Sciatic nerve (tissue), 2 donors: ENCODE data around the gene BNIP3. TPM values are rescaled to one million over a fixed set of nuclear protein-coding genes. Genes with fewer than 3 reads are reported as not detected.
A peak's percentile ranks its signal among the peaks of the same experiment; 100 is the strongest.

Experiments
- ATAC-seq: fragments of 200-7000 bp; cut with Tn5 transposase; one replicate; pipeline ENCODE4 v1.9.1; 2020; ENCODE audit warnings: mild to moderate bottlenecking, moderate library complexity
- DNase-seq: peaks from one replicate; pipeline ENCODE4 v3.0.0-alpha.2; 2020; ENCODE audit warnings: low spot score
- intact Hi-C: fragments of 100-400 bp; cut with DNase I; formaldehyde crosslinking; loops from one replicate; pipeline ENCODE4 v1.14.2; 2022
- total RNA-seq: library from RNA; stranded (reverse); fragmentation: NEBNext Ultra II Directional; extraction: Animal tissue kit (Norgen Biotek cat#: 25700); gene quantifications from one replicate; pipeline ENCODE4 v1.2.1, GENCODE V29; 2021
- donor health status: DM: no; HTN: no; CAD: no.
- donor health status: DM: no; HTN: no; CAD: no.

The BNIP3 gene, protein sequence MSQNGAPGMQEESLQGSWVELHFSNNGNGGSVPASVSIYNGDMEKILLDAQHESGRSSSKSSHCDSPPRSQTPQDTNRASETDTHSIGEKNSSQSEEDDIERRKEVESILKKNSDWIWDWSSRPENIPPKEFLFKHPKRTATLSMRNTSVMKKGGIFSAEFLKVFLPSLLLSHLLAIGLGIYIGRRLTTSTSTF
- total RNA-seq, result 37.9 TPM

DNA sequence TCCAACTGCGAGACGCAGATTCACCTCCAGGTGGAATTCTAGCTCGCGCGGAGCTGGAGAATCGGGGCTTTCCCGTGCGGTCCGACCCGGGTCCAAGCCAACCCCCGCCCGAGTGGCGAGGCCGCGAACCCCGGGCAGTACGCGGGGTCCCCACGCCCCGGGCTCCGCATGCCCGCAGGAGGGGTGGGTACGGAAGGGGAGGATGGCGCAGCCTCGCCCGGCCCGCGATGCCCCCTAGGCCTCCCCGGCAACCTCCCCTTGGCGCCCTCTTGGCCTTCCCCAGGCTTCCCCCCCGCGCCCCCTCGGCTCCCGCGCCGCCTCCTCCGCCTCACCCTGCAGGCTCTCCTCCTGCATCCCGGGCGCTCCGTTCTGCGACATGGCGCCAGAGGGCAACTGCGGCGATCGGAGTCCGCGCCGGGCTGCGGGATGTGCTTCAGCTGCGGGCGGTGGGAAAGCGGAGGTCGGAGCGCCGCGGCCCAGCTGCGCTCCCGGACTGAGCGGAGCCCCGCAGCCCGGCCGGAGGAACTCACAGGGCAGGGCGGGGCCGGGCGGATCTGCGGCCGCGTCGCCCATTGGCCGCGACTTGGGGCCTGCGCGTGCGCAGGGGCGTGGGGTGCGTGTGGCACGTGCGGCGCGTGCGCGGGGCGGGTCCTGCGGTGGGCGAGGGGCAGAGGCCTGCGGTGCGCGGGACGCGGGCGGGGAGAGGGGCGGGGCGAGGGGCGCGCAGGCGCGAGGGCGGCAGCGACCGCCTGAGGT, at the start of gene BNIP3:
Gene BNIP3 (minus strand): TSS at position 495 of the 756 bp plus-strand sequence. CDS start 117 bp downstream, at position 378.
- DNase-seq (peak; percentile 97), ATAC-seq (peak; percentile 98)
- intact Hi-C loops, result no loop called here

DNA sequence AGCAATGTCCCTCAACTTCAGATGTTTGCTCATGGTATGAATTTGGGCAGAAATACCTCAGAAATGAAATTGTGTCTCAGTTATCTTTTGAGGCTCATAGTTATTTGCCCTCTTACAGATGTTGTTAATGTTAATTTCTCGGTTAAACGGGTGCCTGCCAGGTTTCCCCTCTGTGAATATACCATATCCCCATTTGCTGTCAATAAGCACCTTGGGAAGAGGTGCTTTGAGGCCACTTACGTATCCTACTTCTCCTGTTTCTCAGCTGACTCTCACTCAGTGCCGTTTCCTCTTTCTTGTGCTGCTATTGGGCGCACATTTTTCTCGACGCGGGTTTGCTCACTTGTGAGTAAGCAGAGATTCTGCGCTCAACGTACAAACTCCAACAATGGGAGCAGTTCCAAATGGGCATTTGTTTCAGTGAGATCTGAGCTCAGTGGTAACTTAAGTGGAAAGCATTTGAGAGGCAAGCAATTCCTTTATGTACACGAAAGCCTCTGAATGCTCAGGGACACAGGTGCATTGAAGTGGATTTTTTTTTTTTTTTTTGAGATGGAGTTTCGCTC, 49.3 kb upstream of the BNIP3 start:
- intact Hi-C loops, result no loop called here
- ATAC-seq (no peak), DNase-seq (no peak)

DNA sequence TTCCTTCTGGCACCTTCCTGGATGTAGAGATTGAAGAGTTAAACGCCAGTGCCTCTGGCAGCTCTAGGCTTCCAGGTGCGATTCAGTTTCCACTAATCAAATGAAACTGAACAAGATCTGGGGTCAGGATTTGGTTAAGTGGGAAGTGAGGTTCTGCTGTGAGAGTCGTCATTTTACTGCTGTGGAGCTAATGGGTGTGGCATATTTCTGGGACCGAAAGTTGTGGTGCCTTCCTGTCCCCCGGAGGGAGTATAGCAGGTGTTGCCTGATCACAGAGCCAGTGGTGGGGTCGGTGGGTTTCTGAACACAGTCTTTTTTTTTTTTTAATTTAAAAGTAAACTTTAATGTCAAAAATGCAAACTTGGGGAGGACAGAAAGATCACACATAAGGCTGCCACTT, 47.0 kb upstream of the BNIP3 start:
- DNase-seq (no peak), ATAC-seq (no peak)
- intact Hi-C loops, result no loop called here

DNA sequence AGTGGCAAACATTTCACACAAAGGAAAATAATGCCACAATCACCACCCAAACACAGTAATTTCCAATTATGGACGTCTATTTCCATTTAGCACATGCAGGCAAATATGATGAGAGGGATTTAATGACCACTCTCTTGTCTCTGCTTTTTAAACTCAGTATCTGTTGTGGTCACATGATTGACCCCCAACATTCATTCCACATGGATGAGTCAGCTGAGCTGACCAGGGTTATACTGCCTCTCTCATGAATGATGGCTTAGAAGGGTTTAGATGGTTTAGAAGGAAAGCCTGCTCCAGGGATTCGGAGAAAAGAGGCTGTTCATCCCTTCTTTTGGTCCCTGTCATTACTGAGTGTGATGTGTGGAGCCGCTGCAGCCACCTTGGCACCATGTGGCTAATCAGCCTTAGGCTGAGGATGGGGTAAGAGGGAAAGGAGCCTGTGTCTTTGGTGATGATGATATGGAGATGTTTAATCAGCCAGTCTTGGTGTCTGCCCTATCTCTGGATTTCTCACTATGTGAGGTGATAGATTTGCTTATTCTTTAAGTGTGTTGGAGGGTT, 45.8 kb upstream of the BNIP3 start:
- intact Hi-C loops, result no loop called here
- ATAC-seq (no peak), DNase-seq (no peak)

DNA sequence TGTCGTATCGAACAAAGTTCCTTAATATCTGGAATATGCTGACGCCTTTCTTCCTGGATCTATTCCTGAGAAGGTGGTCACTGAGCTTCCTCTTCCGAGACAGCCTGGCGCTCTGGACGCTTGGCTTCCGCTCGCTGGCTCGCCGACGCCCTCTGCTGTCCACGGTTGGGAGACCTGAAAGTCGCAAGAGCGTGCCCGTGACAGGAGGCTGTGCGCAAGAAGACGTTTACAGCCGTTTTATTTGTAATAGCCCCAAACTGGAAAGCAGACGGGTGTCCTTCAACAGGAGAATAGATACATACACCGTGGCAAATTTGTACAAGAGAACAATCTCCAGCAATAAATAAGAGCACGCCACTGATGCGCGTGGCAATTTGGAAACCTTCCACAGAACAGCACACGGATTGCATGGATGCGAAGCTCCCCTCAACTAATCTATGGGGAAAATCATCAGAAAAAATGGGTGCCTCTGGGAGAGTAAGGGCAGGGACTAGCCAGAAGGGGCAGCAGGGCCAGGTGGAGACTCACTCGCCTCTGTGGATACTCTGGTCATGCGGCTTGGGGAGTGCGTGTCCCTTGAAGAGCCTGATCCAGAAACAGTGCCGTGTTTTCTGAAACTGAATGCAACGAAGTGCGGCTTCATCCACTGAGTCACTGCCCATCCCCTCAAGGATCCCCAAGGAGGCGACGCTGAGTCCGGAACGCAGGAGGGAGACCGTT, 41.5 kb upstream of the BNIP3 start:
- ATAC-seq (peak; percentile 92), DNase-seq (peak; percentile 91)
- intact Hi-C loops, result loop anchor here (2.0 kb wide), 1 partner anchor 138 kb away; no protein-coding TSS in a partner anchor

DNA sequence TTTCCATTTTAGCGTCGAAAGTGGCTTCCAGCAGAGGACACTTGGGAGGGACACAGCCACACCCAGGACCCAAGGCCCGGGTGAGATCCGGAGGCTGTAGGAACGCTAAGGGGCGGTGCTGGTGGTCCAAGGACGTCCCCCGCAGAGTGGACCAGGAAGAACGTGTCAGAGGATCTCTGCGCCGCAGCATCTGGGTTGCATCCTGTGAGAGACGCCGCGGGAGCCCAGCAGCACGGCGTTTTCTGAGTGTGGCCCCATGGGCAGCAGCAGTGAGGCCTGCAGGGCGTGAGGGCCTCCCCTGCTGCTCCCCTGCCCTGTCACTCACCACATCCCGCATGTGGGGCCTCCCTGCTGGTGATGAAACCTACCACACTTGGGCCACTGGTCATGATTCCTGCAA, 40.5 kb upstream of the BNIP3 start:
- DNase-seq, result no peak
- intact Hi-C loops, result loop anchor here (2.0 kb wide), 1 partner anchor 137 kb away; no protein-coding TSS in a partner anchor
- no peak for ATAC-seq

DNA sequence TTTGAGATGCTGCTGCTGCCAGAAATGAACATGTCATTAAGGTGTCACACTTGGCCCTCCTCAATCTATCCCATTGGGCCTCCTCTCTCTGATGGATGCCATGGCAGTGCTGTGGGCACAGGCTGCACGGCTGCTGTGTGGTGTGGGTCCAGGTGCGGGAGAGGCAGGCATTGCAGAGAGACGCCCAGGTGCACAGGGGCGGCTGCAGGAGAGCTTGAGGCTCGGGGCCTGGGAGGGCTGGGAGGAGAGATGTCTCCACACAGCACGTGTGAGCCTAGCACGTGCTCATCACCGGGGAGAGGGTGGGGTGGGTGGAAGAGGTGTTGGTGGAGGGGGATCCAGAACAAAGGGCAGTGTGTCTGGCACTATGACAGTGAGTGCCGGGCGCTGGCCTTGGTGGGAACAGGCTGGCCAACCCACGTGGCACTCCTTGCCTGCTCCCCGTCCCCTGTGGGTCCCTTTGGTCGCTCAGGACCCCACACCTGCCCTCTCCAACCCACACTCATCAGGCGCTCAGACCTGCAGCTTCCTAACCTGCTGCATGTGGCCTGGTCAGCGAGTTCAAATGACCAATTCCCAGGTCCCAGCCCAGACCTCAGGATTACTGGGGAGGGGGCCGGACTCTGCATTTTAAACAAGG, 39.9 kb upstream of the BNIP3 start:
- DNase-seq (no peak), ATAC-seq (no peak)
- intact Hi-C loops, result loop anchor here (2.0 kb wide), 1 partner anchor 137 kb away; no protein-coding TSS in a partner anchor

DNA sequence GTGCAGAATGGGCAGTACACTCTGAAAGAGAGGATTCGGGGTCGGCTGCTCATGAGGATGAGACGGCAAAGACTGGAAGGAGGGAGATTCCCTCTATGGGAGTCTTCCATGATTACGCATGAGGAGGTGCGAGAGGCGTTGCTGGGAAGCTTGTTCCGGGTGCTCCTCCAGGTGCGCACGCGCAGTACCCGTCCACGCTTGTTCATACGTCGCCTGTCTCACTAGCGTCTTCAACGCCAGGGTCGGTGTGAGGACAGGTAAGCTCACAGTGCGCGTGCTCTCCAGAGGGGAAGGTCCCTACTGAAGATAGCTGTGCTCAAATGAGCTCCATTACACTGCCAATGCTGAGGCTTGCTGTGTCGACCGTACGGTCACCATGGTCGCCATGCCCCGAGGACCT, 39.3 kb upstream of the BNIP3 start:
- no peak for DNase-seq
- ATAC-seq, result no peak
- intact Hi-C loops, result no loop called here

DNA sequence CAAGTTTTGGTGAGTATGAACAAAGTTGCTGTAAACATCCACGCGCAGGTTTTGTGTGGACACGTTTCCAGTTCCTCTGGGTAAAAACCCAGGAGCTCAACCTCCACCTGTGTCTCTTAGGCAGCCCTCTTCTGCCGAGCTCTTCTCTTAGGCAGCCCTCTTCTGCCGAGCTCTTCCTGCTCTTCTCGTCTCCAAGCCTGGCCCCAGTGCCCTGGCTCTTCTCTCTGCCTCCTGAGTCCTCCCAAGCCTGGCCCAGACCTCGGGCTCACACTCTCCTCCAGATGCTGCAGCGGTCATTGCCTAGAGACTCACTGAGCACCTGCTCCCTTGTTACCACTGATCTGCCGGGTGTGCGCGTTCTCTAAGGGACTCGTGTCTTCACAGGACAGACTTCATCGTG, 38.7 kb upstream of the BNIP3 start:
- DNase-seq, result no peak
- ATAC-seq, result no peak
- intact Hi-C loops, result no loop called here

DNA sequence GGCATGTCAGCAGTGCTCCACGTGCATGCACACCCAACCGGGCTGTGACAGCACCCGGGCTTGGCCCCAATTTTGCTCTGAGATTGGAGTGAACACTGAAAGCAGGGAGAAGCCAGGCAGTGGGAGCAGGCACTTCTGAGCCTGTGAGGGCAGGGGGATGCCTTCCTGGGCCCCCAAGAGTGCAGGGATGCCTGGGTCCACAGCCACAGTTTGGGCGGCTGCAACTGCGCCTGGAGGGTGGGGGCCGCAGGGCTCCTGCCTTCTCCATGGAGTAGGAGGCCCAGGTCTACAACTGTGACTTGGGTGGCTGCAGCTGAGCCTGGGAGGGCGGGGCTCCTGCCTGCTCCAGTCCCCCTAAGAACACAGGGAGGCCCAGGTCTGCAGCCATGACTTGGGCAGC, 37.6 kb upstream of the BNIP3 start:
- ATAC-seq (no peak), DNase-seq (no peak)
- intact Hi-C loops, result no loop called here

DNA sequence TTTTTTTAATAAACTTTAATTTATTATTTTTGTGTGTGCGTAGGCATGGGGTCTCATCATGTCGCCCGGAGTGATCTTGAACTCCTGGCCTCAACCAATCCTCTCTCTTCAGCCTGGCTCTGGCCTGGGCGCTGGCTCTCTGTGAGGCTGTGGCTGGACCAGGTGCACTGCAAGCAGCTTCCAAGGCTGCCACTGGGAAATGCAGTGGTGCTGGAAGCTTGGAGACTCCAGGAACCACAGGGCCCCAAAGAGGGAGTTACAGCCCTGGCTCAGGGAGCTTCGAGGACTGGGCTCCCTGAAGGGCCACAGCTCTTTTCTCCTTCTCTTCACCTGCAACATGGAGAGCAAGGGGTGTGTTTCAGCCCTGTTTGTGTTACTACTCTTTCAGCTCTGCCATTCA, 36.7 kb upstream of the BNIP3 start:
- intact Hi-C loops, result no loop called here
- no peak for ATAC-seq

DNA sequence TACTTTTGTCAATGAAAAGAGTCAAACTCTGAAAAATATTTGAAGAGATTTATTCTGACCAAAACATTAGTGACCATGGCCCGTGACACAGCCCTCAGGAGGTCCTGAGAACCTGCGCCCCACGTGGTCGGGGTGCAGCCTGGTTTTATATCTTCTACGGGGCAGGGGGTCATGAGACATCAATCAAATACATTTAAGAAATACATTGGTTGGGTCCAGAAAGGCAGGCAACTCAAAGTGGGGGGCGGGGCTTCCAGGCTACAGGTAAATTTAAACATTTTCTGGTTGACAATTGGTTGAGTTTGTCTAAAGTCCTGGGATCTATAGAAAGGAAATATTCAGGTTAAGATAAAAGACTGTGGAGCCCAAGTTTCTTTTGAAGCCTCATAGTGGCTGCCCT, 34.8 kb upstream of the BNIP3 start:
- DNase-seq, result no peak
- intact Hi-C loops, result no loop called here
- ATAC-seq, result no peak

More for the DNA sequence above, 36.7 kb upstream of the BNIP3 start:
- DNase-seq, result no peak

DNA sequence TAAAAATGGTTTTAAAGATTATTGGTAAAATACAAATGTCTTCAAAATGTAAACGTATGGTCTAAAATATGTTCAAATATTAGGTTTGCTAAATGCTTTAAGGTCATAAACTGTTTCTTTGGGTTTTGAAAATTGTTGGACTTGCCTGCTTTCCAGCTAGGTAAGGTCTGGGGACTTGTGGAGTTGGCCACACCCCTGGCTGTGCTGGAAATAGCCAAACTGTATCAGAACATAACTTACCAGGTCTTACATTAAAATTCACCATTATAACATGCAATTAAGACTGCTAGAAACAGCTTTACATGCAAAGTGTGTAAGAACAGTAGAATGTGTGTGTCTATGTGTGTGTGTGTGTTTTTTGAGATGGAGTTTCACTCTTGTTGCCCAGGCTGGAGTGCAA, 29.7 kb upstream of the BNIP3 start:
- intact Hi-C loops, result no loop called here
- DNase-seq (no peak), ATAC-seq (no peak)

DNA sequence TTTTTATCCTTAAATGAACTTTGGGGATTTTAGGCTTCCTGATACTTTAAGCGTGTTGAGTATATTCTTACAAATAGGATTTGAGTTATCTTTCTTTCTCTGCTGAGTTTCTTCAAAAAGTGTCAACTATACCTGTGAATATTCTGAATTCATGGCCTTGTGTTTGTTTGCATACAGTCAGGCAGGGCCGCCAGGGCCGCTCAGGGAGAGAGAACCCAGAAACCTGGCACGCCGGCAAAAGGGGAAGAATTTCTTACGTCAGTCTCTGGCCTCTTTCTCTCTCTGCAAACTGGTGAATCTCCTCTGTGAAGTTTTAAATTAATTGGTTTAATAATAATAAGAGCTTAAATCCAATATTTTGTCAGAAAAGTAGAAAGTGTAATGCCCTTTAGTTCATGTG, 29.3 kb upstream of the BNIP3 start:
- intact Hi-C loops, result no loop called here
- no peak for DNase-seq
- ATAC-seq, result no peak

DNA sequence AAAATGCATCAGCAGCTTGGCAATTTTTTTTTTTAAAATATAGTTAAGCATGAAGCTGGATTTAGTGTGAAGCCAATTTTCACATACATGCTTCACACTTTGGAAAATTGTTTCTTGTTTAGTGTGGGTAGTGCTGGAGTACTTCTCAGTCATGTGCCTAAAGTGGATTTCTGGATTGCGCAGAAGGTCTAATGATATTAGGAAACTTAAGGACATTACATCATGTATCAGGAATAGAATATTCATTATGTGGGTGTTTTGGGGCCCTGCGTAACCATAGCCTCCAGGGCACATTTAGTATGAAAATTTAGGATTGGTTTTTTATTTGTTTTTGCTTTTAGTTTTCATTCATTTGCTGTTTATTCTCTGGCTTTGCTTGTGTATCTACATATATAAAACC, 28.8 kb upstream of the BNIP3 start:
- peak; percentile 80 for ATAC-seq

DNA sequence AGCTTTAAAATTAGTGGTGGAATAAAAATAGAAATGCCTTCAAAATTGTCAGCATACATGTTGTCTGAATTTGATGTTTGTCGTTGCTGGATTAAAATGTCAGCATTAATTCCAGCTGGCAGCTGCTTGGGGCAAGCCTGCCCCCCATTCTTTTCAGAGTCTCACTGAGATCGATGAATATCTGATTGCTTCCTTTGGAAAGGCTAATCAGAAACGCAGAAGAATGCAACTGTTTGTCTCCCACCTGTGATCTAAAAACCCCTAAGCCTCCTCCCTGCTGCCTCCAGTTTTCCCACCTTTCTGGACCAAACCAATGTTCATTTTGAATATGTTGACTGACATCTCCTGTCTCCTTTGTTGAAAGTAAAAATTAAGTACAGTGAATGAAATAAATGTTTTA, 27.9 kb upstream of the BNIP3 start:
- intact Hi-C loops, result no loop called here
- ATAC-seq, result no peak
- no peak for DNase-seq

More for the DNA sequence above, 28.8 kb upstream of the BNIP3 start:
- intact Hi-C loops, result no loop called here
- no peak for DNase-seq

DNA sequence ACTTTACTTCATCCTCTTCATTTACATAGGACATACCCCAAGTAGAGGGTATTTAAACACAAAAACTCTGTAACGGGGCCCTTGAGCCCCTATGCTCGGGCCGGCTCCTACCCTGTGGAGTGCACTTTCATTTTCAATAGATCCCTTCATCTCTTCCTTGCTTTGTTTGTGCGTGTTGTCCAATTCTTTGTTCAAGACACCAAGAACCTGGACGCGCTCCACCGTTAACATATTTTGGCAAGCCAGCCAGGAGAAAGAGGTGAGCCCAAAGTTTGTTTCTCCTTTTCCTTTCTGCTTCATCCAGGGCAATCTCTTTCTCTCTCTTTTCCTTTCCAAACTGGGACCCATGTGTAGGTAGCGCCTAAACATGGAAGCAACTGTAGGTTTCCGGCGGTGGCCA, 26.0 kb upstream of the BNIP3 start:
- intact Hi-C loops, result no loop called here
- no peak for DNase-seq
- ATAC-seq, result no peak

DNA sequence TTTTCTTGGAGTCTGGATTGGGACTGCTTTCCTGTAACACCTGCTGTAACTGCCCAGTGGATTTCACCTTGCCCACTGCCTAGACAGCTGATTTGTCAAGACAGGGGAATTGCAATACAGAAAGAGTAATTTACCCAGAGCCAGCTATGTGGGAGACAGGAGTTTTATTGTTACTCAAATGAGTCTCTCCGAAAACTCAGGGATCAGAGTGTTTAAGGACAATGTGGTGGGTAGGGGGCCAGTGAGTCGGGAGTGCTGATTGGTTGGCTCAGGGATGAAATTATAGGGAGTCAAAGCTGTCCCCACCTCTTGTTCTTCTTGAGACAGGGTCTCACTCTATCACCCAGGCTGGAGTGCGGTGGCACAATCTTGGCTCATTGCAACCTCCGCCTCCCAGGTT, 25.2 kb upstream of the BNIP3 start:
- intact Hi-C loops, result no loop called here
- DNase-seq (no peak), ATAC-seq (no peak)

DNA sequence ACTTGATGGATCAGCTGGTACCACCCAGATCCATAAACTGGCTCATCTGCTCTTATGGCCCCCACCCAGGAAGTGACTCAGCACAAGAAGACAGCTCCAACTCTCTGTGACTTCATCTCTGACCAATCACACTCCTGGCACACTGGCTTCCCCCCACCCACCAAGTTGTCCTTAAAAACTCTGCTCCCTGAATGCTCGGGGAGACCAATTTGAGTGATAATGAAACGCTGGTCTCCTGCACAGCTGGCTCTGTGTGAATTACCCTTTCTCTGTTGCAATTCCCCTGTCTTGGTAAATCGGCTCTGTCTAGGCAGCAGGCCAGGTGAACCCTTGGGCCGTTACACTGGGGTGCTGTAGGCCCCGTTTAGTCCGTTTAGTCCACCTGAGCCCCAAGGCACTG, 23.4 kb upstream of the BNIP3 start:
- intact Hi-C loops, result no loop called here
- DNase-seq (no peak), ATAC-seq (no peak)
